ENCODE results near the gene GXYLT2. TPM values are rescaled to one million over a fixed set of nuclear protein-coding genes. Genes with fewer than 3 reads are reported as not detected.
A peak's percentile ranks its signal among the peaks of the same experiment; 100 is the strongest.

GXYLT2 gene
- total and polyA plus RNA-seq, 2 of the 13 experiments (the other 11 are each of a cell fraction or from before 2014, with no cell fraction given) = 4.3 to 6.9 TPM

- TF ChIP-seq ZNF646 (CRISPR knock-in tag; IDR thresholded peaks at IDR 0.05) = no peak
- no peak for TF ChIP-seq ZNF792 (CRISPR knock-in tag; IDR thresholded peaks at IDR 0.05)
- TF ChIP-seq TERF1 (CRISPR knock-in tag; IDR thresholded peaks at IDR 0.05) = no peak
- no peak for TF ChIP-seq ZUFSP (CRISPR knock-in tag; IDR thresholded peaks at IDR 0.05; ENCODE audit: borderline replicate concordance)
- TF ChIP-seq GTF3A (CRISPR knock-in tag; conservative IDR thresholded peaks at IDR 0.05) = no peak
- no peak for TF ChIP-seq ZFP1 (CRISPR knock-in tag; IDR thresholded peaks at IDR 0.05)
- no peak for TF ChIP-seq CBX5 (CRISPR knock-in tag; IDR thresholded peaks at IDR 0.05; ENCODE audit: borderline replicate concordance)
- peak; percentile 21; the same call in 1 of the 2 replicates for TF ChIP-seq ZNF574 (CRISPR knock-in tag; IDR thresholded peaks at IDR 0.05)
- TF ChIP-seq ZNF367 (CRISPR knock-in tag; IDR thresholded peaks at IDR 0.05; ENCODE audit: borderline replicate concordance) = no peak
- TF ChIP-seq ZNF124 (CRISPR knock-in tag; IDR thresholded peaks at IDR 0.05) = no peak; the same call in 1 of the 2 replicates
- TF ChIP-seq NFAT5 (CRISPR knock-in tag; IDR thresholded peaks at IDR 0.05) = no peak
These were observed 85.3 kb downstream of the GXYLT2 start (continued) for GRCh38 chr3:72973031-72973723.

All from HepG2 (cell line).